Heart left ventricle (tissue), 16 donors: ENCODE results near the gene RBMX. TPM values are rescaled to one million over a fixed set of nuclear protein-coding genes. Genes with fewer than 3 reads are reported as not detected.

ENCODE experiments used
- ATAC-seq, 4 donors: fragments of 200-7000 bp; cut with Tn5 transposase; one replicate each; pipeline ENCODE4 v1.9.1; 2020 to 2022; ENCODE audit warnings: moderate library complexity in 4 of 4, mild to moderate bottlenecking in 3 of 4, moderate number of reproducible peaks in 1 of 4
- DNase-seq, 5 donors: peaks; one replicate each; pipeline ENCODE4 v3.0.0-alpha.2; 2020
- H3K27ac ChIP-seq, 12 donors: fragments of 200-600 bp; sonication (generic) in 4 of 12; one replicate each; pipeline versions ENCODE4 v1.5.0 to v1.8.0; 2016 to 2022; ENCODE audit warnings: mild to moderate bottlenecking in 2 of 12
- H3K27me3 ChIP-seq, 9 donors: fragments of 200-600 bp; sonication (generic) in 2 of 9; one replicate each; pipeline versions ENCODE4 v1.5.1 to v1.8.0; 2016 to 2022; ENCODE audit warnings: mild to moderate bottlenecking in 3 of 9
- H3K36me3 ChIP-seq, 9 donors: fragments of 200-600 bp; sonication (generic) in 2 of 9; one replicate each; pipeline versions ENCODE4 v1.5.0 to v1.8.0; 2018 to 2022; ENCODE audit warnings: mild to moderate bottlenecking in 2 of 9
- H3K4me1 ChIP-seq, 12 donors: fragments of 200-600 bp; sonication (generic) in 4 of 12; one replicate each; pipeline versions ENCODE4 v1.5.0 to v1.8.0; 2016 to 2022; ENCODE audit warnings: mild to moderate bottlenecking in 3 of 12
- H3K4me3 ChIP-seq, 12 donors: fragments of 200-600 bp; sonication (generic) in 4 of 12; one replicate each; pipeline versions ENCODE4 v1.5.0 to v1.8.0; 2017 to 2022; ENCODE audit warnings: mild to moderate bottlenecking in 9 of 12, moderate library complexity in 4 of 12
- H3K9me3 ChIP-seq, 12 donors: fragments of 200-600 bp; sonication (generic) in 4 of 12; one replicate each; pipeline versions ENCODE4 v1.5.0 to v1.8.0; 2016 to 2022; ENCODE audit warnings: mild to moderate bottlenecking in 1 of 12
- CTCF ChIP-seq, 12 donors: fragments of 200-600 bp; sonication (generic) in 4 of 12; IDR thresholded peaks; one replicate each; pipeline versions ENCODE4 v1.5.0 to v1.8.0; 2018 to 2022; ENCODE audit warnings: antibody characterized with exemption in 12 of 12, mild to moderate bottlenecking in 5 of 12
- POLR2A ChIP-seq, 2 donors: fragments of 450-650 bp; IDR thresholded peaks; one replicate each; pipeline ENCODE4 v1.6.1; 2017; ENCODE audit warnings: antibody characterized with exemption in 2 of 2, mild to moderate bottlenecking in 2 of 2, moderate library complexity in 2 of 2
- WGBS, 4 donors: extraction: QIAGEN DNeasy Blood & Tissue Kit in 2 of 4; methylation state at CpG; one replicate each; pipeline versions ENCODE4 v1.1.5 to v1.1.7; 2013 to 2018; 5-methylcytosine and 5-hydroxymethylcytosine counted together
- intact Hi-C, 10 donors: fragments of 100-400 bp; cut with DNase I; formaldehyde crosslinking; loops; one replicate each; pipeline versions ENCODE4 v1.11.1 to v1.14.2; 2022
- polyA plus RNA-seq, 2 donors: library from polyadenylated mRNA; stranded (reverse); fragments of 200-250 nt; gene quantifications; one replicate each; pipeline ENCODE4 v1.2.3, GENCODE V29; 2013
- total RNA-seq, 9 donors: library from RNA; depleted of rRNA in 2 of 9; stranded (reverse); fragments of >200 nt in 2 of 9; fragmentation: NEBNext Ultra II Directional in 3 of 9; extraction: Animal tissue kit (Norgen Biotek cat#: 25700) in 3 of 9; gene quantifications; one replicate each; pipeline versions ENCODE4 v1.1.0 to v1.2.4, GENCODE V29; 2016 to 2023
- donor health status: ischemic (EF 13 %, LVEDD 7.1; RV severe dilation, severe dysfunction).
- donor health status: healthy with polysubstance abuse.
- donor health status: DM: no; HTN: yes; CAD: no.
- donor health status: DM: no; HTN: no; CAD: no.
- donor health status: ischemic (EF 25% LVEDD 6.9; RV normal size, moderate dysfunction).
- donor health status: ischemic (EF 25% LVEDD 5.7; RV mildly dilated, moderate dysfunction).
- donor health status: healthy.
- donor health status: DM: yes; HTN: yes; CAD: no.
- donor health status: ischemic (EF 35%, LVEDD 5.7; RV mildly dilated, moderate dysfunction).
- donor health status: nonischemic (EF 11% LVEDD 7.7; RV severe dilation, severe dysfunction).
- donor health status: DM: yes; HTN: yes; CAD: no.
- donor health status: PGD.
- donor health status: ischemic (EF 29% LVEDD 5.4; RV normal size, mild dysfunction).
- donor health status: nonischemic (EF 23%, LVEDD 6.1; RV moderate dilation, normal function).

The RBMX gene
- total and polyA plus RNA-seq, 11 donors: 60.3 to 182 (median 89.9) TPM

GRCh38 chrX:136863826-136864225 is 16.7 kb downstream of the RBMX start:
- Histone ChIP-seq H3K27me3 (no peaks in the 10 kb centered on the region), H3K36me3 (peaks cover 0 to 95% (median 51%) of the 10 kb centered on the region in 9 donors)

GRCh38 chrX:136862546-136862945 is 18.0 kb downstream of the RBMX start:
- DNase-seq (no peak), ATAC-seq (no peak)
- H3K4me1 ChIP-seq: peaks cover 0 to 21% (median 0%) of the 10 kb centered on the region in 12 donors
- TF ChIP-seq CTCF (IDR thresholded peaks at IDR 0.05) (no peak), POLR2A (IDR thresholded peaks at IDR 0.05) (no peak)
- H3K27me3 ChIP-seq: no peaks in the 10 kb centered on the region
- no peak overlapping the region for H3K27ac ChIP-seq
- WGBS, 4 donors: 51 to 76% (median 66%) methylated on average over 5 of the region's 5 CpGs
- H3K36me3 ChIP-seq: peaks cover 0 to 90% (median 39%) of the 10 kb centered on the region in 9 donors
- no peak overlapping the region for H3K4me3 ChIP-seq
- intact Hi-C loops: loop anchor here in 1 of 10 donors (10.0 kb wide), 1 partner anchor 98 kb away; no protein-coding TSS in a partner anchor
- no peaks in the 10 kb centered on the region for H3K9me3 ChIP-seq

More at GRCh38 chrX:136863826-136864225, 16.7 kb downstream of the RBMX start:
- H3K27ac ChIP-seq: no peak overlapping the region
- intact Hi-C loops: loop anchor here in 1 of 10 donors (10.0 kb wide), 1 partner anchor 99 kb away; no protein-coding TSS in a partner anchor
- ATAC-seq (no peak), DNase-seq (no peak)
- 74 to 97% (median 86%) methylated on average over 2 of the region's 2 CpGs for WGBS, 4 donors
- peaks cover 0 to 26% (median 0%) of the 10 kb centered on the region in 12 donors for H3K4me1 ChIP-seq
- TF ChIP-seq CTCF (IDR thresholded peaks at IDR 0.05) (no peak), POLR2A (IDR thresholded peaks at IDR 0.05) (no peak)
- no peak overlapping the region for H3K4me3 ChIP-seq
- no peaks in the 10 kb centered on the region for H3K9me3 ChIP-seq

- DNase-seq (no peak), ATAC-seq (no peak)
- Histone ChIP-seq H3K27ac (no peak overlapping the region), H3K9me3 (no peaks in the 10 kb centered on the region), H3K4me1 (peaks cover 0 to 16% (median 0%) of the 10 kb centered on the region in 12 donors), H3K4me3 (no peak overlapping the region), H3K36me3 (peaks cover 0 to 85% (median 34%) of the 10 kb centered on the region in 9 donors), H3K27me3 (no peaks in the 10 kb centered on the region)
- no peak for TF ChIP-seq CTCF (IDR thresholded peaks at IDR 0.05)
- no peak for TF ChIP-seq POLR2A (IDR thresholded peaks at IDR 0.05)
- WGBS, 4 donors: 47 to 94% (median 76%) methylated on average over 1 of the region's 1 CpG
- intact Hi-C loops: loop anchor here in 1 of 10 donors (10.0 kb wide), 1 partner anchor 97 kb away; no protein-coding TSS in a partner anchor
Measured at GRCh38 chrX:136861877-136862276, 18.6 kb downstream of the RBMX start.

GRCh38 chrX:136858007-136858756 is 22.3 kb downstream of the RBMX start:
- H3K36me3 ChIP-seq: peaks cover 0 to 87% (median 25%) of the 10 kb centered on the region in 9 donors
- TF ChIP-seq POLR2A (IDR thresholded peaks at IDR 0.05): no peak
- TF ChIP-seq CTCF (IDR thresholded peaks at IDR 0.05): no peak

More at GRCh38 chrX:136858007-136858756, 22.3 kb downstream of the RBMX start:
- intact Hi-C loops: no loop called here
- H3K9me3 ChIP-seq: no peaks in the 10 kb centered on the region
- no peak for ATAC-seq
- no peak overlapping the region for H3K4me3 ChIP-seq
- no peaks in the 10 kb centered on the region for H3K27me3 ChIP-seq
- peaks cover 0 to 10% (median 0%) of the 10 kb centered on the region in 12 donors for H3K4me1 ChIP-seq
- 82 to 97% (median 89%) methylated on average over 4 of the region's 4 CpGs for WGBS, 4 donors
- no peak for DNase-seq
- H3K27ac ChIP-seq: no peak overlapping the region
